ENCODE results near the gene HAND1.

Gene HAND1

GRCh38 chr5:154514331-154514730 lies 36.3 kb upstream of the HAND1 start:
- H3K9ac ChIP-seq (ENCODE audit: insufficient read length, low read depth), result no peak overlapping the region
- no peak for DNase-seq (ENCODE audit: low read depth, low spot score)
- TF ChIP-seq YY1 (IDR thresholded peaks at IDR 0.05; ENCODE audit: insufficient read depth, insufficient read length), result no peak
- TF ChIP-seq SUZ12 (IDR thresholded peaks at IDR 0.05; ENCODE audit: extremely low read depth, insufficient read depth, insufficient read length), result no peak
- no peak for TF ChIP-seq ZNF274 (IDR thresholded peaks at IDR 0.05; ENCODE audit: low read depth, low read length)
- no peak overlapping the region for H3K4me3 ChIP-seq (ENCODE audit: insufficient read length, low read depth)
- no peaks in the 10 kb centered on the region for H3K9me3 ChIP-seq (ENCODE audit: insufficient read depth, low read length)
- peaks cover 5% of the 10 kb centered on the region for H3K4me1 ChIP-seq (ENCODE audit: insufficient read depth, insufficient read length)
- no peaks in the 10 kb centered on the region for H3K36me3 ChIP-seq (ENCODE audit: insufficient read depth, insufficient read length, low read length)
- no peaks in the 10 kb centered on the region for H3K27me3 ChIP-seq (ENCODE audit: insufficient read depth, insufficient read length)

- H3K4me3 ChIP-seq (ENCODE audit: insufficient read length, low read depth), result no peak overlapping the region
- TF ChIP-seq SUZ12 (IDR thresholded peaks at IDR 0.05; ENCODE audit: extremely low read depth, insufficient read depth, insufficient read length), result no peak
- TF ChIP-seq ZNF274 (IDR thresholded peaks at IDR 0.05; ENCODE audit: low read depth, low read length), result no peak
- TF ChIP-seq YY1 (IDR thresholded peaks at IDR 0.05; ENCODE audit: insufficient read depth, insufficient read length), result no peak
- no peaks in the 10 kb centered on the region for H3K27me3 ChIP-seq (ENCODE audit: insufficient read depth, insufficient read length)
- no peaks in the 10 kb centered on the region for H3K9me3 ChIP-seq (ENCODE audit: insufficient read depth, low read length)
- no peak for DNase-seq (ENCODE audit: low read depth, low spot score)
- H3K9ac ChIP-seq (ENCODE audit: insufficient read length, low read depth), result no peak overlapping the region
- H3K36me3 ChIP-seq (ENCODE audit: insufficient read depth, insufficient read length, low read length), result no peaks in the 10 kb centered on the region
- H3K4me1 ChIP-seq (ENCODE audit: insufficient read depth, insufficient read length), result peaks cover 3% of the 10 kb centered on the region
Measured at GRCh38 chr5:154513669-154514084, 35.6 kb upstream of the HAND1 start.

GRCh38 chr5:154511984-154512383 lies 34.0 kb upstream of the HAND1 start:
- no peak for TF ChIP-seq YY1 (IDR thresholded peaks at IDR 0.05; ENCODE audit: insufficient read depth, insufficient read length)
- no peak for TF ChIP-seq ZNF274 (IDR thresholded peaks at IDR 0.05; ENCODE audit: low read depth, low read length)
- TF ChIP-seq SUZ12 (IDR thresholded peaks at IDR 0.05; ENCODE audit: extremely low read depth, insufficient read depth, insufficient read length), result no peak
- Histone ChIP-seq H3K27me3 (ENCODE audit: insufficient read depth, insufficient read length) (no peaks in the 10 kb centered on the region), H3K4me1 (ENCODE audit: insufficient read depth, insufficient read length) (peaks cover 3% of the 10 kb centered on the region), H3K9me3 (ENCODE audit: insufficient read depth, low read length) (no peaks in the 10 kb centered on the region), H3K36me3 (ENCODE audit: insufficient read depth, insufficient read length, low read length) (no peaks in the 10 kb centered on the region), H3K9ac (ENCODE audit: insufficient read length, low read depth) (no peak overlapping the region), H3K4me3 (ENCODE audit: insufficient read length, low read depth) (no peak overlapping the region)
- no peak for DNase-seq (ENCODE audit: low read depth, low spot score)

GRCh38 chr5:154509784-154510555 lies 31.9 kb upstream of the HAND1 start:
- Histone ChIP-seq H3K9ac (ENCODE audit: insufficient read length, low read depth) (no peak overlapping the region), H3K27me3 (ENCODE audit: insufficient read depth, insufficient read length) (no peaks in the 10 kb centered on the region), H3K36me3 (ENCODE audit: insufficient read depth, insufficient read length, low read length) (no peaks in the 10 kb centered on the region), H3K9me3 (ENCODE audit: insufficient read depth, low read length) (no peaks in the 10 kb centered on the region), H3K4me3 (ENCODE audit: insufficient read length, low read depth) (no peak overlapping the region), H3K4me1 (ENCODE audit: insufficient read depth, insufficient read length) (peaks cover 7% of the 10 kb centered on the region)
- no peak for DNase-seq (ENCODE audit: low read depth, low spot score)
- TF ChIP-seq ZNF274 (IDR thresholded peaks at IDR 0.05; ENCODE audit: low read depth, low read length), result no peak
- no peak for TF ChIP-seq SUZ12 (IDR thresholded peaks at IDR 0.05; ENCODE audit: extremely low read depth, insufficient read depth, insufficient read length)
- TF ChIP-seq YY1 (IDR thresholded peaks at IDR 0.05; ENCODE audit: insufficient read depth, insufficient read length), result no peak

GRCh38 chr5:154508114-154508513 lies 30.1 kb upstream of the HAND1 start:
- Histone ChIP-seq H3K27me3 (ENCODE audit: insufficient read depth, insufficient read length) (no peaks in the 10 kb centered on the region), H3K4me1 (ENCODE audit: insufficient read depth, insufficient read length) (peaks cover 7% of the 10 kb centered on the region), H3K9ac (ENCODE audit: insufficient read length, low read depth) (no peak overlapping the region), H3K9me3 (ENCODE audit: insufficient read depth, low read length) (no peaks in the 10 kb centered on the region), H3K4me3 (ENCODE audit: insufficient read length, low read depth) (no peak overlapping the region), H3K36me3 (ENCODE audit: insufficient read depth, insufficient read length, low read length) (no peaks in the 10 kb centered on the region)
- no peak for DNase-seq (ENCODE audit: low read depth, low spot score)
- TF ChIP-seq SUZ12 (IDR thresholded peaks at IDR 0.05; ENCODE audit: extremely low read depth, insufficient read depth, insufficient read length) (no peak), YY1 (IDR thresholded peaks at IDR 0.05; ENCODE audit: insufficient read depth, insufficient read length) (no peak), ZNF274 (IDR thresholded peaks at IDR 0.05; ENCODE audit: low read depth, low read length) (no peak)

- TF ChIP-seq YY1 (IDR thresholded peaks at IDR 0.05; ENCODE audit: insufficient read depth, insufficient read length) (no peak), SUZ12 (IDR thresholded peaks at IDR 0.05; ENCODE audit: extremely low read depth, insufficient read depth, insufficient read length) (no peak), ZNF274 (IDR thresholded peaks at IDR 0.05; ENCODE audit: low read depth, low read length) (no peak)
- no peaks in the 10 kb centered on the region for H3K9me3 ChIP-seq (ENCODE audit: insufficient read depth, low read length)
- no peaks in the 10 kb centered on the region for H3K27me3 ChIP-seq (ENCODE audit: insufficient read depth, insufficient read length)
- H3K4me3 ChIP-seq (ENCODE audit: insufficient read length, low read depth), result no peak overlapping the region
- no peak for DNase-seq (ENCODE audit: low read depth, low spot score)
- no peak overlapping the region for H3K9ac ChIP-seq (ENCODE audit: insufficient read length, low read depth)
- H3K36me3 ChIP-seq (ENCODE audit: insufficient read depth, insufficient read length, low read length), result no peaks in the 10 kb centered on the region
- H3K4me1 ChIP-seq (ENCODE audit: insufficient read depth, insufficient read length), result peaks cover 7% of the 10 kb centered on the region
Measured at GRCh38 chr5:154506716-154507080, 28.7 kb upstream of the HAND1 start.

GRCh38 chr5:154506049-154506715 lies 28.2 kb upstream of the HAND1 start:
- H3K4me3 ChIP-seq (ENCODE audit: insufficient read length, low read depth), result no peak overlapping the region
- TF ChIP-seq ZNF274 (IDR thresholded peaks at IDR 0.05; ENCODE audit: low read depth, low read length), result no peak
- TF ChIP-seq YY1 (IDR thresholded peaks at IDR 0.05; ENCODE audit: insufficient read depth, insufficient read length), result no peak
- TF ChIP-seq SUZ12 (IDR thresholded peaks at IDR 0.05; ENCODE audit: extremely low read depth, insufficient read depth, insufficient read length), result no peak
- H3K36me3 ChIP-seq (ENCODE audit: insufficient read depth, insufficient read length, low read length), result no peaks in the 10 kb centered on the region
- H3K27me3 ChIP-seq (ENCODE audit: insufficient read depth, insufficient read length), result no peaks in the 10 kb centered on the region
- no peak for DNase-seq (ENCODE audit: low read depth, low spot score)
- no peaks in the 10 kb centered on the region for H3K9me3 ChIP-seq (ENCODE audit: insufficient read depth, low read length)
- no peak overlapping the region for H3K9ac ChIP-seq (ENCODE audit: insufficient read length, low read depth)
- peaks cover 7% of the 10 kb centered on the region for H3K4me1 ChIP-seq (ENCODE audit: insufficient read depth, insufficient read length)

Measured in NT2/D1 (cell line).